ENCODE measurements around the gene AUTS2.

Gene AUTS2

DNA sequence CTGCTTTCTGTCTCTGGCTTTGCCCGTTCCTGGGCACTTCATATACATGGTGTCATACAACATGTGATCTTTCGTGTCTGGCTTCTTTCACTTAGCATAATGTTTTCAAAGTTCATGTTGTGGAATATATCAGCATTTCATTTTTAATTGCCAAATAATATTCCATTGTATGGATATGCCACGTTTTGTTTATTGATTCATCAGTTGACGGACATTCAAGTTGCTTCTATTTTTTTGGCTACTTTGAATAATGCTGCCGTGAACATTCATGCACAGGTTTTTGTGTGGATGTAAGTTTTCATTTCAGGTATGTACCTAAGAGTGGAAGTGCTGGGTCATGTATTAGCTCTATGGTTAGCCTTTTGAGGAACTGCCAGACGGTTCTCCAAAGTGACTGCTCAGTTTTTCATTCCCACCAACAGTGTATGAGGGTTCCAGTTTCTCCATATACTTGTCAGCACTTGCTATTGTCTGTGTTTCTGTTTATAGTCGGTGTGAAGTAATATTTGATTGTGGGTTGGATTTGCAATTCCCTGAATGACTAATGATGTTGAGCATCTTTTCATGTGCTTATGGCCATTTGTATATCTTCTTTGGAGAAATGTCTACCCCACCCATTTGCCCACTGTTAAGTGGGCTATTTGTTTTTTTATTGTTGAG, 1132.3 kb downstream of the AUTS2 start:
- TF ChIP-seq, protein P1, sequence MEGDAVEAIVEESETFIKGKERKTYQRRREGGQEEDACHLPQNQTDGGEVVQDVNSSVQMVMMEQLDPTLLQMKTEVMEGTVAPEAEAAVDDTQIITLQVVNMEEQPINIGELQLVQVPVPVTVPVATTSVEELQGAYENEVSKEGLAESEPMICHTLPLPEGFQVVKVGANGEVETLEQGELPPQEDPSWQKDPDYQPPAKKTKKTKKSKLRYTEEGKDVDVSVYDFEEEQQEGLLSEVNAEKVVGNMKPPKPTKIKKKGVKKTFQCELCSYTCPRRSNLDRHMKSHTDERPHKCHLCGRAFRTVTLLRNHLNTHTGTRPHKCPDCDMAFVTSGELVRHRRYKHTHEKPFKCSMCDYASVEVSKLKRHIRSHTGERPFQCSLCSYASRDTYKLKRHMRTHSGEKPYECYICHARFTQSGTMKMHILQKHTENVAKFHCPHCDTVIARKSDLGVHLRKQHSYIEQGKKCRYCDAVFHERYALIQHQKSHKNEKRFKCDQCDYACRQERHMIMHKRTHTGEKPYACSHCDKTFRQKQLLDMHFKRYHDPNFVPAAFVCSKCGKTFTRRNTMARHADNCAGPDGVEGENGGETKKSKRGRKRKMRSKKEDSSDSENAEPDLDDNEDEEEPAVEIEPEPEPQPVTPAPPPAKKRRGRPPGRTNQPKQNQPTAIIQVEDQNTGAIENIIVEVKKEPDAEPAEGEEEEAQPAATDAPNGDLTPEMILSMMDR (IDR thresholded peaks at IDR 0.05) = no peak

DNA sequence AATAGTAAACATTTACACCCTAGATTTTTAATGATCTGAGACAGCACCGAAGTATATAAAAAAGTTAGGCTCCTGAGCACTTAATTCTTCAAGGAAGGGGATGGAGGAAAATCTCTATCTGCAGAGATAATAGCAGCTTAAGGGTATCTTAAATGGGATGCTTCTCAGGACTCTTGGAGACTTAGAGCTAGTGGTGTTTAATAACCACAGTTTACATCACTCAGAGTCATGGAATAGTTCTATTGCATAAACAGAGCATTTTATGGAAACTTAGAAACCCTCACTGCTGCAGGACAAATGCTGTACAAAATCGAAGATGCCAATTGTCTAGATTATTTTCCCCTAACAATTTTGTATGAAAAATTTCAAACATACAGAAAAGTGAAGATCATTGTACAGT, 1134.8 kb downstream of the AUTS2 start:
- TF ChIP-seq, protein P1 (IDR thresholded peaks at IDR 0.05) = no peak

DNA sequence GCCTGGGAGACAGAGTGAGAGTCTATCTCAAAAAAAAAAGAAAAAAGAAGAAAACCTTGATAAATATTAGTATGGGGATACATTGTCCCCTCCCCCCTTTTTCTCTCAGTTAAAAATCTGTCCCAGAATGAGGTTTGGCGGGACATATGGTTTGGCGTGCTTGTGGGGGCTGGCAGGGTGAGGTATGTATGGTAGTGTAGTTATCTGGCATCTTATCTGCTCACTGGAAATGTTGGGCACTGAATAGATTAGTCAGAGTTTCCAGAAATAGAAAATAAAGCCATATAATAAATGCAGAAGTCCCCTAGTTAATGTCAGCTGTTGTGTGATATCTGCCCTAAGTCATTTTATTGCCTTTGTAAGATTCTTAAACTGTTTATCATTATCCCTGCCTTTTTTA, 1136.1 kb downstream of the AUTS2 start:
- TF ChIP-seq, protein P1 (IDR thresholded peaks at IDR 0.05) = no peak

DNA sequence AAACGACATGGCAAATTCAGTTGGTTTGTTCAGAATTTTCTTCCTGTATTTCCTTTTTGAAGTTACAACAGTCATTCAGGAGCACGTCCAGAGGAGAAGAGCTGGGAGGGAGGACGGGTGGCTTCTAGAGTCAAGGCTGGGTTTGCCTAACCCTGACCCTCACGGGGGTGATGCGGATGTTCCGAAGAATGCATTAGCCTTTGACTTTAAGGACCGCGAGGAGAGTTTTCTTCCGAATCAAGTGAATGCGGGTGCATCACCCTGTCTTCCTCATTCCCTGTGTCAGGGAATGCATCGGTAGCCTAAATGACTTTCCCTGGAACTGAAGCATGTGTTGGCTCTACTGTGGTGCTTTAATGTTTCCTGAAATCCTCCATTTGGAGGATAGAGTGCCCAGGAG, 1137.0 kb downstream of the AUTS2 start:
- TF ChIP-seq, protein P1 (IDR thresholded peaks at IDR 0.05) = no peak

DNA sequence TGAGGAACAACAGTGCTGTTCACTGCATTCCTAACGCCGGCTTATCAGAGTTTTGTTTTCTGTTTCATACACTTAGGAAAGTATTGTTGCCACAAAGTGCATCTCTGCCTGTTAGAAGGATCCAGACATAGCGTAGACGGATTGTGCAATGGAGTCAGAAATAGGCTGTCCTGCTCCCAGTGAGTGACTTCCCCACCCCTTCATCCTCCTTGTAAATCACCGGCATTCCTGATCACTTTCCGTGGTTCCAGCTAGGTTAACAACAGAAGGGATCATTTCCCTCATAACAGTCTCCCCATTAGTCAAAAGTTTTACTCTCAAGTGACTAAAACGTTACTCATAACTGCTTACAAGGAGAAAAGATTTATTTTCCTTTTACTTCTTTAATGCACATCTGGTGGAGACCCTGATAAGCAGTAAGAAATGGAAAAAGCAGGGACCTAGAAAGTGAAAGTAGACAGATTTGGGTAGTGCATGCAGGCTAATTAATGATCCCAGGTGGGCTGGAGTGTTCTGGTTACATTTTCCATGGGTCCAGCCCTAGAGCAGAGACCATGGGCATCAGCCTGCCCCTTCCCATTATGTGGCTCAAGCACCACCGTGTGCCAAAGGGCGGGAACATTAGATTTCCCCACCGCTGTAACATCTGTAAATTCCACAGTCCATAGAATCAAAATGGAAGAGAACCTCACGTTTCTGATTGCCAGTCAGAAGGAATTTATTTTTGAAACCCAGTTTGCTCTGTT, 1138.6 kb downstream of the AUTS2 start:
- TF ChIP-seq, protein P1 (IDR thresholded peaks at IDR 0.05) = no peak

DNA sequence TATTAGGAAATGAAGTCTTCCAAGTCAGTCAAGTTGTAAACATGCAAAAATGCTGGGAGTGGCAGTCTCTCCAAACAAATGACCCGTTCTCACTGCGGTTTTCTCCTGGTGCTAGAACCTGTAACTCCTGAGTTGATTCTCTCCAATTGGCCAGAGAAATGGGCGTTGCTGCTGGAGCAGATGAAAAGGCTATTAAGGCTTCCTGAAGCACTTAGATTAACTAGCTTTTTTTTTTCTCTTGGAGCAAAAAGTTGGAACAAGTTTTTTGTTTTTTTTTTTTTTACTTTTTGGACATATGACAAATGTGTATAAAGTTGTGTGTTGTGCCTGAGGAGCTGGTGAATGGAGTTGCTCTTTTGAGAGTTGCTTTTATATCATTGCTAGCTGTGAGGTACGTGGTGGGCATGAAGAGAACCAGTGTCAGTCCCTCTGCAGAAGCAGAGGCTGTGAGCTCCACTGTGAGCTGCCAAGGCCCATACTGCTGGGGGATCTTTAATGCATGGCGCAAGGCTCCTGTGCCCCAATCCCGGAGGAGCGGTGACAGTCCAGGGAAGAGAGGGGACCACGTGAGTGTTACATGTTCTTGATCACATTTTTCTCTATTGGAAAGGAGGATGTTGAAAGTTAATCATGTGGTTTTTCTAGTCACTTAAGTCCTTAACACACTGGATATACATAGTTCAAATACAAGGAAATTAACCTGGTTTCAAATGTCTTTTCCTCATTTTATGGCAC, 1140.0 kb downstream of the AUTS2 start:
- TF ChIP-seq, protein P1 (IDR thresholded peaks at IDR 0.05) = no peak

DNA sequence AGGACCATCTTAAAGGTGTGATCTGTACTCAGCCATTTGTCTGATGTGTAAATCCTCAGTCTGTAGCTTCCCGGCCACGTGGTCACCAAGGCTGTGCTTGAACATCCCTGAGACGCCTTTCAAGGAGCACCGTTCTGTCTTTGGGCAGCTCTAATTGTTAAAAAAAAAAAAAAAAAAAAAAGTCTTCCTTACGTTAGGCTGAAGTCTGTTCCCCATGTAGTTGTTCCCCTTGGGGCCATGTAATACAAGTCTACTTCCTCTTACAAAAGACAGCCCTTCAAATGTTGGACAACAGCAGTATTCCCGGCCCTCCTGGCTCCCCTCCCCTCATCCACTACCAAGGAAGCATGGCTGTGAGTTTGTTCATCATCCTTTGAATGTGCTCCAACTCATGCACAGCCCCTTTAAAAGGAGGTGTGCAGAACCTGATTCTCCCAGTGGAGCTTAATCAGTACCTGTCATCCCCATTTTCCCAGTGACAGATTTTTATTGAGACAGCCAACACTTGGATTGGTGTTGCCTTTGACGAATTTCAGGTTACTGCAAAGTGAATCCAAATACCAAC, 1141.5 kb downstream of the AUTS2 start:
- TF ChIP-seq, protein P1 (IDR thresholded peaks at IDR 0.05) = no peak

Data from LNCAP (cell line).